IgD-negative memory B cell (primary cell): ENCODE measurements around the gene RPL41. TPM values are rescaled to one million over a fixed set of nuclear protein-coding genes. Genes with fewer than 3 reads are reported as not detected.
"Not testable (repeated sequence)": the region's sequence is repeated elsewhere in the genome, so short reads cannot be mapped to it uniquely, and the experiment has no call there.

ENCODE experiments used
- H3K27ac Mint-ChIP-seq, 3 donors: one replicate each; pipeline ENCODE4 v1.8.0; 2020 to 2022; ENCODE audit warnings: mild to moderate bottlenecking in 3 of 3, mixed read lengths in 3 of 3, moderate library complexity in 1 of 3
- H3K27me3 Mint-ChIP-seq: one replicate; pipeline ENCODE4 v1.8.0; 2021; ENCODE audit warnings: mixed read lengths
- H3K36me3 Mint-ChIP-seq: one replicate; pipeline ENCODE4 v1.8.0; 2020; ENCODE audit warnings: mild to moderate bottlenecking, mixed read lengths
- H3K4me1 Mint-ChIP-seq, 3 donors: one replicate each; pipeline ENCODE4 v1.8.0; 2020 to 2022; ENCODE audit warnings: mixed read lengths in 3 of 3, mild to moderate bottlenecking in 1 of 3
- H3K4me3 Mint-ChIP-seq, 4 donors: one replicate each; pipeline ENCODE4 v1.8.0; 2020 to 2022; ENCODE audit warnings: mild to moderate bottlenecking in 4 of 4, mixed read lengths in 4 of 4, moderate library complexity in 3 of 4
- H3K9me3 Mint-ChIP-seq, 3 donors: one replicate each; pipeline ENCODE4 v1.8.0; 2020 to 2021; ENCODE audit warnings: mixed read lengths in 3 of 3, mild to moderate bottlenecking in 1 of 3
- polyA plus RNA-seq: library from polyadenylated mRNA; unstranded; fragments of 300-500 nt; fragmentation: Illumina TruSeq; gene quantifications from one replicate; pipeline ENCODE4 v1.2.3, GENCODE V29; 2021

RPL41 gene
- polyA plus RNA-seq, 1 donor from 2014 or later: 8,874 TPM

DNA sequence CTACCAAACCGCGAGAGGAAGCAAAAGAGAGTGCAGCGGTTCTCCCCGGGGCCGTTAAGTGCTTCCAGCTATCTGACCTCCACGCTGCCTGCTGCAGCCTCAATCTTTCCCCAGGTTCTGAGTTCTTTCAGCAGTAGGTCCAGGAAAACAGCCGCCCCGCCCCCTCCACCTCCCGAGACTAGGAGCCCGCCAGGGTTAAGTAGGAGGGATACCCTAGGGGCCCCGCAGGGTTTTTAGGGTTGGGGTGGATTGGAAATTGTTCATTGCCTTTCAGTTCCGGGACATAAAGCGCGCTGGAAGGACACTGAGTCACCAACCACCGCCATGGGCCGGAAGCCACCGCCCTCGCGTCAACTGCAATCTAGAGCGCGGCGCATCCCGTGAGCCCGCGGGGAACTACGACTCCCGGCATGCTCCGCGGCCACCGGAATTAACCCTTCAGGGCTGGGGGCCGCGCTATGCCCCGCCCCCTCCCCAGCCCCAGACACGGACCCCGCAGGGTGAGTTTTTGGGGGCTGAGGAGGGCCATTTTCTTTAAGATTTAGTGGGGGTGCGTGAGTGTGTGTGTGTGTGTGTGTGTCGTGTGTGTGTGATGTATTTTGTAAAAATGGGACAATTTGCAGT is 35.8 kb downstream of the RPL41 start, which contains the start of gene MYL6B:
Gene MYL6B (plus strand): TSS at position 456 of the 624 bp plus-strand sequence. CDS start 1,332 bp downstream, outside the sequence.
- Mint-ChIP-seq H3K9me3 (no peaks in the 10 kb centered on the region), H3K4me3 (peak within 1 kb of the TSS; percentile 87 to 97 (median 94)), H3K36me3 (no peaks in the 10 kb centered on the region), H3K4me1 (peaks cover 9 to 26% (median 12%) of the 10 kb centered on the region in 3 donors), H3K27me3 (no peaks in the 10 kb centered on the region), H3K27ac (peak within 1 kb of the TSS; percentile 87 to 96 (median 91))

DNA sequence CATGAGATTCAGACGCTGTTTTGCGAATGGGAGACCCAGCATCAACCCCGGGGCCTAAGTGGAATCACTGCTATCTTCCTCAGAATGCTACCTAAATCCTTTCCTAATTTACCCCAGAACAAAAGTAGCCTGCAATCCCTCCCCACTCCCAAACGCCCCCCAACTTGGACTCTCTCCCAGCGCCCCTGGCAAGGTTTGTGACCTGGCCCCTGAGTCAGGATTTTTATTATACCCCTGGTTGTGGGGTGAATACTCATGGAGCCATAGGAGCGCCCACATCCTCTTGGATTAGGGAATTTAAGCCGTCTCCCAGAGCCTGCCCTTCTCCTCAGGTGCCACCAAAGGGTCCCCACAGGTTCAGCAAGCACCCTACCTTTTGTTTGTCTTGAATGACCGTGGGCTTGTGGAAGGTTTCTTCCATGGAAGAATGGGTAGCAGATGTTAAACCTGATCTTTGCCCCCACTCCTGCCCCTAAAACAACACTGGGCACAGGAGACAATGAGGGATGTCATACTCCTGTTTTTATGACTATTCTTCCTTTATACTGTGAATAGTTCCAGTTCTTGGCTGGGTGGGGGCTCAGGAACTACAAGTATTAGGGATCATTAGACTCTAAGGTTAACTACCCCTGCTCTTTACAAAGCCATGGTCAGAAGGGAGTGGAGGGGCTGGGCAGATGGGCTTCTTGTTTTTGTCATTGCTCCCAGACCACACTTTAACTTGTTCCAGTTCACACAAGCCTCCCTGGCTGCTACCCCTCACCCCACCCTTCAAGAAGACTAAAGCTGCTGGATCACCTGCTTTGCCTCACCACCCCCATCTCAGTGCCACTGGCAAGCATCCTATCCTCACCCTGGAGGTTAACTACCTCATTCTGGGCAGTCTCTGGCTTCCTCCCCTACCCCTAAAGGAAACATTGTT is 36.6 kb downstream of the RPL41 start:
- H3K9me3 Mint-ChIP-seq: no peaks in the 10 kb centered on the region
- peak overlapping the region in 2 of 3 donors; percentile 87 to 91 for H3K27ac Mint-ChIP-seq
- peaks cover 9 to 28% (median 15%) of the 10 kb centered on the region in 3 donors for H3K4me1 Mint-ChIP-seq
- peak overlapping the region; percentile 87 to 97 (median 94) for H3K4me3 Mint-ChIP-seq
- no peaks in the 10 kb centered on the region for H3K36me3 Mint-ChIP-seq
- no peaks in the 10 kb centered on the region for H3K27me3 Mint-ChIP-seq

- Mint-ChIP-seq H3K4me1 (peaks cover 9 to 29% (median 15%) of the 10 kb centered on the region in 3 donors), H3K27me3 (no peaks in the 10 kb centered on the region), H3K27ac (peak overlapping the region in 1 of 3 donors; percentile 12), H3K36me3 (no peaks in the 10 kb centered on the region), H3K4me3 (peak overlapping the region in 3 of 4 donors; percentile 30 to 97 (median 87)), H3K9me3 (no peaks in the 10 kb centered on the region)
These were observed 37.2 kb downstream of the RPL41 start for GRCh38 chr12:56153678-56154065.

DNA sequence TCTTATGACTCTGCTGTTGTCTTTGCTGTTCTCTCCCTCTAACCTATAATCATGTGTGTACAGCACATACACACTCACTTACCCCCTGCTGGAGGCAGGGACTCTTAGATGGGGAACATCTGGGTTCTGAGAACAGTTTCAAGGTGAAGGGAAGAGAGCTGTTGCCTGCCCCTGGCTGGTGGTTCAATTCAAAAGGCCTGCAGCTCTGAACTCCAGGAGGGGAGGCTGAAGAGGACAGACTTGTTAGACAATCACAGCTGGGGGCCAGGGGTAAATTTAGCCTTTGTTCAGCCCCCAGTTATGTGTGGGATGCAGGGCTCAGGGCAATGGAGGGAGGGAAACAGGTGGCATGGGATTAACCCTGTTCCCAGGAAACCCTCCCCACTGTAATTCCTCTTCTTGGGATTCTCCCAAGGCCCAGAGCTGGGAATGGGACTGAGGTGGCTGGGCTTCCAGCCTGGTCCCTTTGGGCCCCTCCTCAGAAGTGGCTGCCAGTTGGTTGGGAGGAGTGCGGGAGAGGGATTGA is 37.9 kb downstream of the RPL41 start:
- Mint-ChIP-seq H3K27me3 (no peaks in the 10 kb centered on the region), H3K9me3 (no peaks in the 10 kb centered on the region), H3K27ac (peak overlapping the region in 2 of 3 donors; percentile 73 to 83), H3K36me3 (no peaks in the 10 kb centered on the region), H3K4me1 (peaks cover 14 to 33% (median 20%) of the 10 kb centered on the region in 3 donors), H3K4me3 (peak overlapping the region in 2 of 4 donors; percentile 10 to 79)

- Mint-ChIP-seq H3K4me3 (peak overlapping the region in 1 of 4 donors; percentile 79), H3K36me3 (no peaks in the 10 kb centered on the region), H3K27ac (peak overlapping the region in 2 of 3 donors; percentile 73 to 83)
These were observed 38.4 kb downstream of the RPL41 start for GRCh38 chr12:56154818-56155217.

GRCh38 chr12:56155256-56155845 is 38.9 kb downstream of the RPL41 start:
- peak overlapping the region; percentile 52 to 79 (median 64) for H3K4me3 Mint-ChIP-seq
- no peaks in the 10 kb centered on the region for H3K27me3 Mint-ChIP-seq
- H3K36me3 Mint-ChIP-seq: peaks cover 2% of the 10 kb centered on the region
- H3K4me1 Mint-ChIP-seq: peaks cover 19 to 42% (median 31%) of the 10 kb centered on the region in 3 donors
- H3K9me3 Mint-ChIP-seq: no peaks in the 10 kb centered on the region
- H3K27ac Mint-ChIP-seq: peak overlapping the region in 2 of 3 donors; percentile 53 to 73

More at GRCh38 chr12:56154818-56155217, 38.4 kb downstream of the RPL41 start:
- Mint-ChIP-seq H3K9me3 (no peaks in the 10 kb centered on the region), H3K4me1 (peaks cover 14 to 37% (median 25%) of the 10 kb centered on the region in 3 donors), H3K27me3 (no peaks in the 10 kb centered on the region)

DNA sequence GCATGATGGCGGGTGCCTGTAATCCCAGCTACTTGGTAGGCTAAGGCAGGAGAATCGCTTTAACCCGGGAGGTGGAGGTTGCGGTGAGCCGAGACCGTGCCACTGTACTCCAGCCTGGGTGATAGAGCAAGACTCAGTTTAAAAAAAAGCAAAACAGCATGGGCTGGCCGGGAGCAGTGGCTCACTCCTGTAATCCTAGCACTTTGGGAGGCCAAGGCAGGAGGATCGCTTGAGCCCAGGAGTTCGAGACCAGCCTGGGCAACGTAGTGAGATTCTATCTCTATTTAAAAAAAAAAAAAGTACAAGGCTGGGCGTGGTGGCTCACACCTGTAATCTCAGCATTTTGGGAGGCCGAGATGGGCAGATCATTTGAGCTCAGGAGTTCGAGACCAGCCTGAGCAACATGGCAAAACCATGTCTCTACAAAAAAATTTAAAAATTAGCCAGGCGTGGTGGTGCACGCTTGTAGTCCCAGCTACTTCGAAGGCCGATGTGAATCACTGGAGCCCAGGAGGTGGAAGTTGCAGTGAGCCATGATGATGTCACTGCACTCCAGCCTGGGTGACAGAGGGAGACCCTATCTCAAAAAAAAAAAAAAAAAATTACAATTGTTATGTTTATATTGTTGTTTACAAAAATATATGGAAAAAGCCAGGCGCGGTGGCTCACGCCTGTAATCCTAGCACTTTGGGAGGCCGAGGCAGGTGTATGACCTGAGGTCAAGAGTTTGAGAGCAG is 40.2 kb downstream of the RPL41 start:
- Mint-ChIP-seq H3K27ac (peak overlapping the region; percentile 47 to 97 (median 64)), H3K4me3 (peak overlapping the region; percentile 79 to 100 (median 99)), H3K4me1 (peaks cover 23 to 41% (median 31%) of the 10 kb centered on the region in 3 donors)
- not testable (repeated sequence) for H3K36me3 Mint-ChIP-seq, H3K9me3 Mint-ChIP-seq, H3K27me3 Mint-ChIP-seq

- peaks cover 18 to 35% (median 30%) of the 10 kb centered on the region in 3 donors for H3K4me1 Mint-ChIP-seq
- H3K36me3 Mint-ChIP-seq: peaks cover 4% of the 10 kb centered on the region
- H3K27me3 Mint-ChIP-seq: no peaks in the 10 kb centered on the region
- peak overlapping the region; percentile 64 to 99 (median 97) for H3K27ac Mint-ChIP-seq
- H3K4me3 Mint-ChIP-seq: peak overlapping the region; percentile 79 to 100 (median 99)
- no peaks in the 10 kb centered on the region for H3K9me3 Mint-ChIP-seq
These were observed 41.0 kb downstream of the RPL41 start for GRCh38 chr12:56157201-56158028.

DNA sequence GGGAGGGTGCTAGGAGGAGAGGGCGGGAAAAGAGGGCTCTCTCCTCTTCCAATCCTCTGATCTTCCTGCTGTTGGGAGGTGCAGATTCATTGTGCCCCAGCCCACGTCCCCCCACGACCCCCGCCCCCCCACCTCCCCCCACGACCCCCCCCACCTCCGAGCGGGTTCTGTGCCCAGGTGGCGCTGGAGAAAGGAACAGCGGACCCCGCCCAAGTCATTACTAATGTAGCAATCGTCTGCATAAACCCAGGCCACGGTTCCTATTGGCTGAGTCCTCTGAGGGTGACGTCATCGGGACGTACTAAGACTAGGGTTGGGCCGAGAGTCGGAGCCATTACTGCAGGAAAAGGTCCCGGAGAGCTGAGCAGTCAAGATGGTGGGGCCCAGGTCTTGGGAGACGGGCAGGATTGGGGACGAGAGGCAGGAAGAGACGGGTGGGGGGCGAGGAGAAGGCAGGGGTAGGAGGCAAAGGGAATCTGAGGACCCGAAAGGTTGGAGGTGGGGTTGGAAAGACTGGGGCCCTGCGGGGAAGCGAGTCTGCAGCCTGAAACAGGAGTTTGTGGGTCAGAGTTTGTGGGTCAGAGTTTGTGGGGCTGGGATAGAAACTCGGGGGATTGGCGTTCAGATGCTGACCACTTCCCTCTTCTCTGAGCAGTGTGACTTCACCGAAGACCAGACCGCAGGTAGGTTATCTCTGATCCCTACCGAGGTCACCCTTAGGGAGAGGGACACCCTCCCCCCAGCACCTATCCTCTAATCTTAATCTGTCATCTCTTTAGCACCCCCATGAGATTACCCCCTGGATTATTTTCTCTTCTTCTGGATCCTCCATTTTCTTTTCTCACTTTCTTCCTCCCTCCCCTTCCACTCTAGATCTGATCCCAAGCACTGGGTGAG is 41.8 kb downstream of the RPL41 start, which contains the start of gene MYL6:
Gene MYL6 (plus strand): TSS at position 331 of the 897 bp plus-strand sequence. CDS start 43 bp downstream, at position 374.
- Mint-ChIP-seq H3K9me3 (no peaks in the 10 kb centered on the region), H3K36me3 (peaks cover 4% of the 10 kb centered on the region), H3K27ac (peak within 1 kb of the TSS; percentile 64 to 99 (median 97)), H3K4me1 (peaks cover 18 to 29% (median 27%) of the 10 kb centered on the region in 3 donors), H3K4me3 (peak within 1 kb of the TSS; percentile 79 to 100 (median 99)), H3K27me3 (no peaks in the 10 kb centered on the region)

DNA sequence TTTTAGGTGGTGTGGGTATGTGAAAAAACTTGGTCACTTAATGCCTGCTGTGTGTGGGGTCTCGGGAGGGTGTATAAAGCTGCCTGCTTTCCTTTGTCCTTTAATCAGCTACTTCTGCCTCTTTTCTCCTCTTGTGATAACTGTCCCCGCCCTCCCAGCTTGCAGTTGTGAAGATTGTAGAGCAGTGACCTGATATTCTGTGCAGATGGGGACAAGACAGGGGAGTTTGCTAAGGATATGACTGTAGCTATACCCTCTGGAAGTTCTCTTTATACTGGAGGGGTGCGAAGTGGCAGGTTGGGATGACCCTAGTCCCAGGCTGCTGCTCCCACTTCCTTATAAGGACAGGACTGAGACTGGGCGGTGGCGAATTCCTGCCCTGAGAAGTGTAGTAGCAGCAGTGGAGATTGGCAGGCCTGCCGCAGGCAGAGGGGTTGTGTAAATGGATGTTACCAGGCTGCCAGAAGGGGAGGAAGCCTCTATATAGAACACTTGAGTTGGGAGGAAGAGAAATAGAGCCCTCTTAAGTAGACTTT is 42.6 kb downstream of the RPL41 start:
- H3K9me3 Mint-ChIP-seq: no peaks in the 10 kb centered on the region
- H3K4me1 Mint-ChIP-seq: peaks cover 18 to 28% (median 27%) of the 10 kb centered on the region in 3 donors
- peaks cover 4% of the 10 kb centered on the region for H3K36me3 Mint-ChIP-seq

GRCh38 chr12:56159482-56160192 is 43.2 kb downstream of the RPL41 start:
- H3K27me3 Mint-ChIP-seq: no peaks in the 10 kb centered on the region
- peaks cover 18 to 28% (median 27%) of the 10 kb centered on the region in 3 donors for H3K4me1 Mint-ChIP-seq
- H3K36me3 Mint-ChIP-seq: peaks cover 4% of the 10 kb centered on the region
- H3K27ac Mint-ChIP-seq: peak overlapping the region; percentile 64 to 99 (median 97)
- H3K4me3 Mint-ChIP-seq: peak overlapping the region; percentile 79 to 100 (median 99)
- H3K9me3 Mint-ChIP-seq: no peaks in the 10 kb centered on the region

More for the DNA sequence above, 42.6 kb downstream of the RPL41 start:
- H3K4me3 Mint-ChIP-seq: peak overlapping the region; percentile 79 to 100 (median 99)
- no peaks in the 10 kb centered on the region for H3K27me3 Mint-ChIP-seq
- peak overlapping the region; percentile 64 to 99 (median 97) for H3K27ac Mint-ChIP-seq
